Middle frontal gyrus (tissue), 1 donor: Measurements from ENCODE around the gene CLDN15.
"Not testable (repeated sequence)": the region's sequence is repeated elsewhere in the genome, so short reads cannot be mapped to it uniquely, and the experiment has no call there.

ENCODE experiments used
- DNase-seq: peaks from one replicate; pipeline ENCODE4 v3.0.0-alpha.2; 2015; ENCODE audit warnings: low spot score; ENCODE audit errors: extremely low spot score

The CLDN15 gene

GRCh38 chr7:101237206-101238067, at the start of gene CLDN15:
CLDN15 (minus strand) TSS chr7:101237802; CDS start chr7:101237581, 221 bp downstream.
- no peak for DNase-seq

- no peak for DNase-seq
Observed at GRCh38 chr7:101287032-101287431, 49.4 kb upstream of the CLDN15 start.

- DNase-seq: not testable (repeated sequence)
Observed at GRCh38 chr7:101285880-101286279, 48.3 kb upstream of the CLDN15 start.

- no peak for DNase-seq
Observed at GRCh38 chr7:101285171-101285570, 47.6 kb upstream of the CLDN15 start.

- not testable (repeated sequence) for DNase-seq
Observed at GRCh38 chr7:101280912-101281311, 43.3 kb upstream of the CLDN15 start.

- no peak for DNase-seq
Observed at GRCh38 chr7:101278461-101279292, 41.1 kb upstream of the CLDN15 start.

GRCh38 chr7:101277155-101277554, 39.6 kb upstream of the CLDN15 start:
- no peak for DNase-seq

GRCh38 chr7:101273206-101273605, 35.6 kb upstream of the CLDN15 start:
- DNase-seq: peak; percentile 4

- no peak for DNase-seq
Observed at GRCh38 chr7:101271021-101271420, 33.4 kb upstream of the CLDN15 start.

- no peak for DNase-seq
Observed at GRCh38 chr7:101269664-101270063, 32.1 kb upstream of the CLDN15 start.

- DNase-seq: no peak
Observed at GRCh38 chr7:101265622-101266516, 28.3 kb upstream of the CLDN15 start.

GRCh38 chr7:101264102-101264706, 26.6 kb upstream of the CLDN15 start:
- not testable (repeated sequence) for DNase-seq

GRCh38 chr7:101258243-101258731, 20.7 kb upstream of the CLDN15 start:
- no peak for DNase-seq

- DNase-seq: no peak
Observed at GRCh38 chr7:101255796-101256195, 18.2 kb upstream of the CLDN15 start.

- not testable (repeated sequence) for DNase-seq
Observed at GRCh38 chr7:101253199-101253598, 15.6 kb upstream of the CLDN15 start.

- peak; percentile 94 for DNase-seq
Observed at GRCh38 chr7:101251871-101252659, 14.5 kb upstream of the CLDN15 start.

GRCh38 chr7:101250324-101250723, 12.7 kb upstream of the CLDN15 start:
- DNase-seq: no peak

GRCh38 chr7:101248276-101248675, 10.7 kb upstream of the CLDN15 start:
- DNase-seq: no peak

GRCh38 chr7:101245147-101245668, 7.6 kb upstream of the CLDN15 start:
- DNase-seq: no peak
